HCT116 (cell line): Measurements from ENCODE around the gene HMBS. TPM values are rescaled to one million over a fixed set of nuclear protein-coding genes. Genes with fewer than 3 reads are reported as not detected.

Experiments used
- ATAC-seq: fragments of 200-7000 bp; cut with Tn5 transposase; 2 replicates; pipeline ENCODE4 v1.9.1; 2020; ENCODE audit warnings: mild to moderate bottlenecking, moderate library complexity
- BruUV-seq: library from RNA; stranded (reverse); fragments of 400-500 nt; replicated peaks from 2 replicates; lab custom pipeline; 2021; lab: Mats Ljungman, UMichigan
- CTCF ChIA-PET: fragments of 300-600 bp; sonication (Branson Sonifier 250); formaldehyde crosslinking; loops from one replicate; lab custom pipeline; 2021; ENCODE audit warnings: antibody characterized with exemption; lab: Charles Lee
- POLR2A ChIA-PET: fragments of 300-600, 350-600 bp; sonication (Branson Sonifier 250); formaldehyde crosslinking; loops from one replicate; lab custom pipeline; 2021; ENCODE audit warnings: antibody characterized with exemption; lab: Charles Lee
- RAD21 ChIA-PET, 2 experiments: fragments of 300-600 bp; sonication (Branson Sonifier 250); formaldehyde crosslinking; loops; one replicate each; lab custom pipeline; 2023; ENCODE audit warnings: low total read pairs in 2 of 2; ENCODE audit not compliant: uncharacterized antibody in 2 of 2, unreplicated experiment in 2 of 2, low non-redundant PET in 1 of 2; lab: Charles Lee
- DNase-seq: peaks from one replicate; pipeline ENCODE4 v3.0.0-alpha.2; 2010; ENCODE audit warnings: low read depth, low spot score
- H2AFZ ChIP-seq: fragments of 200-600 bp; shearing (Covaris generic), sonication (generic); 2 replicates; pipeline ENCODE4 v1.6.1; 2017; ENCODE audit warnings: low read depth, mixed run types, mixed read lengths, antibody characterized with exemption, low read length; ENCODE audit not compliant: poor library complexity, severe bottlenecking
- H3K27ac ChIP-seq: 2 replicates; pipeline ENCODE4 v1.5.1; 2012; ENCODE audit warnings: low read depth, low read length
- H3K27me3 ChIP-seq: fragments of 200-600 bp; sonication (generic); 2 replicates; pipeline ENCODE4 v1.6.1; 2016; ENCODE audit warnings: mixed run types, low read length, mixed read lengths; ENCODE audit not compliant: insufficient read depth
- H3K36me3 ChIP-seq, 2 experiments: fragments of 200-500 bp in 1 of 2; fragments of 200-600 bp in 1 of 2; sonication (Bioruptor generic) in 1 of 2; sonication (generic) in 1 of 2; 2 replicates each; pipeline versions ENCODE4 v1.5.1 to v1.6.1; 2014 to 2016; ENCODE audit warnings: low read length in 2 of 2, inconsistent platforms in 1 of 2, mixed read lengths in 1 of 2, mixed run types in 1 of 2; ENCODE audit not compliant: insufficient read depth in 2 of 2, control insufficient read depth in 1 of 2
- H3K4me1 ChIP-seq, 2 experiments: fragments of 200-600 bp in 1 of 2; sonication (generic) in 1 of 2; 2 replicates each; pipeline versions ENCODE4 v1.5.1 to v1.6.1; 2012 to 2017; ENCODE audit warnings: low read length in 2 of 2, inconsistent platforms in 1 of 2, mild to moderate bottlenecking in 1 of 2, mixed read lengths in 1 of 2, mixed run types in 1 of 2, moderate library complexity in 1 of 2; ENCODE audit not compliant: insufficient read depth in 2 of 2, control insufficient read depth in 1 of 2
- H3K4me2 ChIP-seq: fragments of 200-600 bp; sonication (generic); 2 replicates; pipeline ENCODE4 v1.6.1; 2017; ENCODE audit warnings: mixed run types, low read length, mixed read lengths
- H3K4me3 ChIP-seq, 2 experiments: fragments of 200-600 bp in 1 of 2; sonication (generic) in 1 of 2; replicated peaks in 1 of 2; 2 replicates each; pipeline ENCODE4 v1.5.1; 2011 to 2016; ENCODE audit warnings: low read length in 2 of 2, control low read depth in 1 of 2, low read depth in 1 of 2, mild to moderate bottlenecking in 1 of 2, mixed read lengths in 1 of 2, mixed run types in 1 of 2
- H3K79me2 ChIP-seq: fragments of 200-600 bp; sonication (generic); 2 replicates; pipeline ENCODE4 v1.6.1; 2017; ENCODE audit warnings: mild to moderate bottlenecking, mixed run types, low read length, moderate library complexity, mixed read lengths; ENCODE audit not compliant: insufficient read depth
- H3K9ac ChIP-seq: fragments of 200-600 bp; sonication (generic); 2 replicates; pipeline ENCODE4 v1.6.1; 2016; ENCODE audit warnings: low read length, mixed read lengths
- H3K9me2 ChIP-seq: fragments of 200-600 bp; sonication (generic), shearing (Covaris generic); 2 replicates; pipeline ENCODE4 v1.6.1; 2017; ENCODE audit warnings: mixed run types, mild to moderate bottlenecking, moderate library complexity; ENCODE audit not compliant: insufficient read depth
- H3K9me3 ChIP-seq, 2 experiments: fragments of 200-500 bp in 1 of 2; fragments of 200-600 bp in 1 of 2; sonication (Bioruptor generic) in 1 of 2; sonication (generic) in 1 of 2; 2 replicates each; pipeline ENCODE4 v1.6.1; 2014 to 2017; ENCODE audit warnings: low read length in 2 of 2, mixed read lengths in 2 of 2, inconsistent platforms in 1 of 2, low read depth in 1 of 2, mild to moderate bottlenecking in 1 of 2, mixed run types in 1 of 2, moderate library complexity in 1 of 2; ENCODE audit not compliant: control insufficient read depth in 1 of 2, insufficient read depth in 1 of 2
- H4K20me1 ChIP-seq: fragments of 200-600 bp; sonication (generic), shearing (Covaris generic); 2 replicates; pipeline ENCODE4 v1.6.1; 2017; ENCODE audit warnings: mixed run types, mild to moderate bottlenecking, moderate library complexity; ENCODE audit not compliant: insufficient read depth
- ATF3 ChIP-seq: IDR thresholded peaks from 2 replicates; pipeline ENCODE4 v1.6.1; 2012
- CBX3 ChIP-seq: IDR thresholded peaks from 2 replicates; pipeline ENCODE4 v1.6.1; 2012; ENCODE audit warnings: low read depth
- CTCF ChIP-seq, 3 experiments: fragments of 200-600 bp in 1 of 3; sonication (generic) in 1 of 3; IDR thresholded peaks in 2 of 3; conservative IDR thresholded peaks in 1 of 3; 2 replicates each; pipeline ENCODE4 v1.5.1; 2012 to 2017; ENCODE audit warnings: low read depth in 2 of 3, low read length in 2 of 3, antibody characterized with exemption in 1 of 3, borderline replicate concordance in 1 of 3, control low read depth in 1 of 3, mild to moderate bottlenecking in 1 of 3, mixed read lengths in 1 of 3, mixed run types in 1 of 3, moderate library complexity in 1 of 3; ENCODE audit not compliant: insufficient read depth in 1 of 3
- EGR1 ChIP-seq: IDR thresholded peaks from 2 replicates; pipeline ENCODE4 v1.6.1; 2012; ENCODE audit warnings: low read depth
- ELF1 ChIP-seq: IDR thresholded peaks from 2 replicates; pipeline ENCODE4 v1.6.1; 2012; ENCODE audit warnings: low read depth, borderline replicate concordance
- EZH2phosphoT487 ChIP-seq: fragments of 200-600 bp; IDR thresholded peaks from 2 replicates; pipeline ENCODE4 v1.6.1; 2018; ENCODE audit warnings: antibody characterized with exemption, borderline replicate concordance
- FOSL1 ChIP-seq: IDR thresholded peaks from 2 replicates; pipeline ENCODE4 v1.6.1; 2012; ENCODE audit warnings: low read depth
- MAX ChIP-seq: IDR thresholded peaks from 2 replicates; pipeline ENCODE4 v1.6.1; 2012
- POLR2A ChIP-seq: IDR thresholded peaks from 2 replicates; pipeline ENCODE4 v1.7.0; 2011; ENCODE audit warnings: borderline replicate concordance; ENCODE audit not compliant: insufficient read depth, insufficient read length; ENCODE audit errors: extremely low read depth
- POLR2AphosphoS5 ChIP-seq: IDR thresholded peaks from 2 replicates; pipeline ENCODE4 v1.6.1; 2011; ENCODE audit warnings: mild to moderate bottlenecking, low read depth, low read length, moderate library complexity
- SIN3A ChIP-seq: IDR thresholded peaks from 2 replicates; pipeline ENCODE4 v1.6.1; 2012; ENCODE audit warnings: low read depth
- SRF ChIP-seq: IDR thresholded peaks from 2 replicates; pipeline ENCODE4 v1.6.1; 2012; ENCODE audit warnings: low read depth
- TCF7L2 ChIP-seq: IDR thresholded peaks from 2 replicates; pipeline ENCODE4 v1.7.0; 2011; ENCODE audit warnings: borderline replicate concordance, inconsistent platforms; ENCODE audit not compliant: insufficient read depth, insufficient read length; ENCODE audit errors: extremely low read depth
- YY1 ChIP-seq: IDR thresholded peaks from 2 replicates; pipeline ENCODE4 v1.6.1; 2011; ENCODE audit warnings: low read length, low read depth, moderate library complexity, mild to moderate bottlenecking; ENCODE audit not compliant: insufficient replicate concordance; ENCODE audit errors: extremely low read depth
- ZFX ChIP-seq: fragments of 450-650 bp; IDR thresholded peaks from 2 replicates; pipeline ENCODE4 v1.6.1; 2017
- intact Hi-C: fragments of 100-400 bp; cut with micrococcal nuclease; formaldehyde crosslinking; loops from 2 replicates; pipeline ENCODE4 v1.10.0; 2022
- total RNA-seq: library from RNA; stranded (reverse); gene quantifications from one replicate; pipeline ENCODE4 v1.2.1, GENCODE V29; 2021; ENCODE audit not compliant: unreplicated experiment

HMBS gene
- total RNA-seq, 1 experiment from 2014 or later, result 69.0 TPM

- no peak overlapping the region for H3K9ac ChIP-seq
- intact Hi-C loops, result no loop called here
- H3K79me2 ChIP-seq, result no peaks in the 10 kb centered on the region
- H3K27me3 ChIP-seq, result no peaks in the 10 kb centered on the region
- TF ChIP-seq SIN3A (no peak), ELF1 (no peak), EGR1 (no peak), POLR2A (no peak), MAX (no peak), SRF (no peak), ATF3 (no peak), ZFX (no peak), TCF7L2 (no peak), POLR2AphosphoS5 (no peak), CBX3 (no peak), EZH2phosphoT487 (no peak), FOSL1 (no peak), YY1 (no peak), CTCF (IDR thresholded peaks at IDR 0.05 in 2 of 3, conservative IDR thresholded peaks at IDR 0.05 in 1 of 3; ENCODE audit: borderline replicate concordance in 1 of 3, insufficient read depth in 1 of 3, low read depth in 2 of 3, low read length in 2 of 3) (no peak)
- no peaks in the 10 kb centered on the region for H3K9me2 ChIP-seq
- no peaks in the 10 kb centered on the region for H3K9me3 ChIP-seq
- CTCF ChIA-PET, result no interaction called here
- no peaks in the 10 kb centered on the region for H4K20me1 ChIP-seq
- no TSS peak for BruUV-seq
- RAD21 ChIA-PET, result no interaction called here
- POLR2A ChIA-PET, result no interaction called here
- no peak overlapping the region for H3K27ac ChIP-seq
- H2AFZ ChIP-seq, result no peak overlapping the region
- no peak for ATAC-seq
- peaks cover 18 to 20% of the 10 kb centered on the region in 2 experiments; a peak in 3 of 4 replicates for H3K36me3 ChIP-seq
- peaks cover 0 to 3% of the 10 kb centered on the region in 2 experiments; a peak in 1 of 4 replicates for H3K4me1 ChIP-seq
- no peak overlapping the region for H3K4me2 ChIP-seq
- no peak for DNase-seq
- no peak overlapping the region for H3K4me3 ChIP-seq
These were observed 5.8 kb upstream of the HMBS start for GRCh38 chr11:119078675-119079420.
